Esophagus squamous epithelium (tissue), 4 donors: ENCODE measurements around the gene HOXA7.

Experiments used
- CTCF ChIP-seq, 6 experiments: fragments of 450-650 bp in 4 of 6; fragments of 200-600 bp in 2 of 6; sonication (generic) in 2 of 6; IDR thresholded peaks; one replicate each; pipeline ENCODE4 v1.5.1; 2016 to 2019; ENCODE audit warnings: antibody characterized with exemption in 6 of 6, mild to moderate bottlenecking in 4 of 6, moderate library complexity in 4 of 6
- POLR2A ChIP-seq, 4 donors: fragments of 450-650 bp; IDR thresholded peaks; one replicate each; pipeline ENCODE4 v1.6.1; 2017; ENCODE audit warnings: antibody characterized with exemption in 4 of 4, mild to moderate bottlenecking in 4 of 4, moderate library complexity in 3 of 4

GRCh38 chr7:27205325-27206280 is 49.1 kb upstream of the HOXA7 start:
- TF ChIP-seq CTCF (IDR thresholded peaks at IDR 0.05) (no peak), POLR2A (IDR thresholded peaks at IDR 0.05) (no peak)
